UCSD-AML1 (cell line): ENCODE data around the gene SLC26A5.
"Not testable (repeated sequence)": the region's sequence is repeated elsewhere in the genome, so short reads cannot be mapped to it uniquely, and the experiment has no call there.

Experiments
- DNase-seq: peaks from one replicate; lab custom pipeline; 2025; ENCODE audit not compliant: unreplicated experiment; lab: John Stamatoyannopoulos, UW

Gene SLC26A5

GRCh38 chr7:103446049-103446520 lies at the start of gene SLC26A5:
SLC26A5 (minus strand) TSS chr7:103446207; CDS start chr7:103421514, 24,693 bp downstream.
- no peak for DNase-seq

GRCh38 chr7:103487419-103487818 lies 41.4 kb upstream of the SLC26A5 start:
- no peak for DNase-seq

- DNase-seq = not testable (repeated sequence)
These were observed 40.9 kb upstream of the SLC26A5 start for GRCh38 chr7:103486873-103487272.

- DNase-seq = no peak
These were observed 34.8 kb upstream of the SLC26A5 start for GRCh38 chr7:103480771-103481170.

GRCh38 chr7:103474956-103475355 lies 28.9 kb upstream of the SLC26A5 start:
- DNase-seq = no peak

- no peak for DNase-seq
These were observed 23.3 kb upstream of the SLC26A5 start for GRCh38 chr7:103469095-103469948.

- no peak for DNase-seq
These were observed 20.8 kb upstream of the SLC26A5 start for GRCh38 chr7:103466814-103467213.

GRCh38 chr7:103462358-103462757 lies 16.4 kb upstream of the SLC26A5 start:
- no peak for DNase-seq

GRCh38 chr7:103447073-103447960 lies 1.3 kb upstream of the SLC26A5 start:
- peak; percentile 9 for DNase-seq

- DNase-seq = no peak
These were observed 569 bp downstream of the SLC26A5 start for GRCh38 chr7:103445228-103446048.

- no peak for DNase-seq
These were observed 6.3 kb downstream of the SLC26A5 start for GRCh38 chr7:103439661-103440060.

- DNase-seq = no peak
These were observed 8.4 kb downstream of the SLC26A5 start for GRCh38 chr7:103437623-103438022.

GRCh38 chr7:103432712-103433111 lies 13.3 kb downstream of the SLC26A5 start:
- no peak for DNase-seq

- no peak for DNase-seq
These were observed 20.8 kb downstream of the SLC26A5 start for GRCh38 chr7:103425177-103425576.

GRCh38 chr7:103423467-103424179 lies 22.4 kb downstream of the SLC26A5 start:
- no peak for DNase-seq

- no peak for DNase-seq
These were observed 25.1 kb downstream of the SLC26A5 start for GRCh38 chr7:103420857-103421384.

- DNase-seq = no peak
These were observed 27.8 kb downstream of the SLC26A5 start for GRCh38 chr7:103418241-103418640.

GRCh38 chr7:103413407-103413806 lies 32.6 kb downstream of the SLC26A5 start:
- DNase-seq = no peak

- no peak for DNase-seq
These were observed 33.9 kb downstream of the SLC26A5 start for GRCh38 chr7:103412151-103412550.
